Measurements from ENCODE around the gene CALML4.
"Not testable (repeated sequence)": the region's sequence is repeated elsewhere in the genome, so short reads cannot be mapped to it uniquely, and the experiment has no call there.

The CALML4 gene

DNA sequence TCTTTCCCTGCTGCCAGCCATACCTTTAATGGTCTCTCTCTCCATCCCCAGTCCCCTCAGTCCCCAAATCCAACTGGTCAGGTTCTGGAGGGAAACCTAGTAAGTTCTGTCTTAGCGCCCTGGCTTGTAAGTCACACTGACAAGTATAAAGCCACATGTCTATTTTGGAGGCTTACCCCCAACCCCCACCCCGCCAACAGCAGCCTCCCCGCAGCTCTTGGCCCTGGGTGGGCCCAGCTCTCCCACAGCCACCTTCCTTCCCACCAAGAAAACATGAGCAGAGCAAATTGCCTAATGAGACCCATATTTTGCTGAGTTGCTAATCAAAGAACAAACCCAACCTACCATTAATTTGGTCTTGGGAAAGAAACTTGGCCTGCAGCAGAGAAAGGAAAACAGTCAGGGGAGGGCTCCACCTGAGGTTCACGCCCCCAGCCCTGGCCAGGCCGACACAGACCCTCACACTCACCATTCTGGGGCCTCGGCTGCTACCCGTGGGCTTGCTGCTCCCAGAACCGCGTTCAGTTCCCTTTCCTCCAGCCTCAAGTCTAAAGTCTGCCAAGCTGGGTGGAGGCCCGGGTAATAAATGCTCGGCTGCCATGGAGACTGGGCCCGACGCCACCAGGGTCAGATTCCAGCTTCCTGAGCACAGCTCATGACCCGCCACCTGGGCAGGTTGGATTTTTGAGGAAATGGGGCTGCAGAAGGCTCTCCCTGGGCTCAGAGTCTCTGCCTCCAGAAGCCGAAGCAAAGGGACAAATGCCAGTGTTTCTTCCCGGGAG, at the start of gene CALML4:
Gene CALML4 (minus strand): TSS at position 557 of the 782 bp plus-strand sequence. CDS start 85 bp downstream, at position 472.
- no peak for DNase-seq

GRCh38 chr15:68252925-68253534, 47.9 kb upstream of the CALML4 start:
- DNase-seq, result peak; percentile 21

DNA sequence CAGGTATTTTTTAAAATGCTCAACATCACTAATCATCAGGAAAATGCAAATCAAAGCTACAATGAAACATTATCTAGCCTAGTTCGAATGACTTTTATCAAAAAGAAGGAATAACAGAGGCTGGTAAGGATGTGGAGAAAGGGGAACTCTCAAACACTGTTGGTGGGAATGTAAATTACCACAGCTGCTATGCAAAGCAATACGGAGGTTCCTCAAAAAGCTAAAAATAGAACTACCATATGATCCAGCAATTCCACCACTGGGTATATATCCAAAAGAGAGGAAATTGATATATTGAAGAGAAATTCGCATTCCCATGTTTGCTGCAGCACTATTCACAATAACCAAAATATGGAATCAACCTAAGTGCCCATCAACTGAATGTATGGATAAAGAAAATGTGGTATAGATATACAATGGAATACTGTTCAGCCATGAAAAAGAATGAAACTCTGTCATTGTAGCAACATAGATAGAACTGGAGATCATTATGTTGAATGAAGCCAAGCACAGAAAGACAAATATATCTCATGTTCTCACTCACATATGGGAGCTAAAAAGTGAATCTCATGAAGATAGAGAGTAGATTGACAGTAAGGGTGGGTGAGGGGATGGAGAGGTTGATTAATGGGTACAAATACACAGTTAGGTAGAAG, 44.1 kb upstream of the CALML4 start:
- no peak for DNase-seq

DNA sequence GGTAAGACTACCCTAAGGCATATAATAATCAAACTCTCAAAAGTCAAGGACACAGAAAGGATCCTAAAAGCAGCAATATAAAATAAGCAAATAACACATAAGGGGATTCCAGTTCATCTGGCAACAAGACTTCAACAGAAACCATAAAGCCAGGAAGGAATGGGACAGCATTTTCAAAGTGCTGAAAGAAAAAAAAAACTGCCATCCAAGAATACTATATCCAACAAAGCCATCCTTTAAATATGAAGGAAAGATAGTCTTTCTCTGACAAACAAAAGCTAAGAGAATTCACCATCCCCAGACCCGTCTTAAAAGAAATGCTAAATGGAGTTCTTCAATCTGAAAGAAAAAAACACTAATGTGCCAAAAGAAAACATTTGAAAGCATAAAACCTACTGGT, 39.1 kb upstream of the CALML4 start:
- DNase-seq, result no peak

- no peak for DNase-seq
These were observed 36.2 kb upstream of the CALML4 start for GRCh38 chr15:68241088-68241935.

- DNase-seq, result no peak
These were observed 33.9 kb upstream of the CALML4 start for GRCh38 chr15:68239025-68239424.

- no peak for DNase-seq
These were observed 29.9 kb upstream of the CALML4 start for GRCh38 chr15:68235022-68235421.

DNA sequence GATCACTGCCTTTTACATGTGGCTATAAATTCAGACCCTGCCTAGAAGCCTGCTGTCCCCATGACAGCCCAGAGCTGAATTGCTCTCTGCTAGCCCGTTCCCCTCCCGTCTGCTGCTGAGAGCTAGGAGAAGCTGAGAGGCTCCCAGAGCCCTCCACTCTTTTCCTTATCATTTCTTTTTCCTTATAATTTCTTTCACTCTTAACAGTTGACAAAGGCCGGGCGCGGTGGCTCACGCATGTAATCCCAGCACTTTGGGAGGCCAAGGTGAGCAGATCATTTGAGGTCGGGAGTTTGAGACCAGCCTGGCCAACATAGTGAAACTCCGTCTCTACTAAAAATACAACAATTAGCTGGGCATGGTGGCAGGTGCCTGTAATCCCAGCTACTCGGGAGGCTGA, 29.4 kb upstream of the CALML4 start:
- DNase-seq, result not testable (repeated sequence)

GRCh38 chr15:68234060-68234459, 28.9 kb upstream of the CALML4 start:
- no peak for DNase-seq

GRCh38 chr15:68232937-68233336, 27.8 kb upstream of the CALML4 start:
- no peak for DNase-seq

- no peak for DNase-seq
These were observed 27.3 kb upstream of the CALML4 start for GRCh38 chr15:68232449-68232848.

DNA sequence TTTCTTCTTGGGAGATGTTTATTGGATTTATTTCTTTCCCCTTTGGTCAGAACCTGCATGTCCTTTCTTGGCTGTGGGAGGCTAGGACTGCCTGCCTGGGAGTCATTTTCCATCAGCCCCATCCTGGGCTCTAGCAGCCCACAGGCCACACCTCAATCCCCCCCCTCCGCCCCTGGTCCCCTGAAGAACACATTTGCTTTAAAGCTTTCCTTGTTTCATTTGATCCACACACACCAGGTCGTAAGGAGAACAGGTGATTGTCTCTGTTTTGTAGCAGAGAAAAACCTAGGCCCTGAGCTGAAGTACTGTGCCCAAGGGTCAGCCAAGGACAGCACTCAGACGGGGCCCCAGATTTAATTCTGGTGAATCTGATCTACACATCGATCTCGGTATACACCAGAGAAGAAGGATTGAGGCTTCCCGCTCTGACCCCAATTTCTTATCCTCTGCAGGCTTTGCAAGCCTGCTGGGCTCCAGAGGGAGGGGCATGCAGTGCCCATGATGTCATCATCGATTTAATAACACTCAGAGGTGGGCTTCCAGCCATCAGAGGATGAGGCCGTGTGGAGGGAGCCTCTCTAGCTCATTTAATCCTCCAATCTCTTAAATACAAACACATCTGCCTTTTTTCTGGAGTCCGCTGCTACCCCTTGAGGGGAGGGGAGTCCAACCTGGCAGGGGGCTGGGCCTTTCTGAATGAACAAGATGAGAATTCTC, 26.1 kb upstream of the CALML4 start:
- no peak for DNase-seq

DNA sequence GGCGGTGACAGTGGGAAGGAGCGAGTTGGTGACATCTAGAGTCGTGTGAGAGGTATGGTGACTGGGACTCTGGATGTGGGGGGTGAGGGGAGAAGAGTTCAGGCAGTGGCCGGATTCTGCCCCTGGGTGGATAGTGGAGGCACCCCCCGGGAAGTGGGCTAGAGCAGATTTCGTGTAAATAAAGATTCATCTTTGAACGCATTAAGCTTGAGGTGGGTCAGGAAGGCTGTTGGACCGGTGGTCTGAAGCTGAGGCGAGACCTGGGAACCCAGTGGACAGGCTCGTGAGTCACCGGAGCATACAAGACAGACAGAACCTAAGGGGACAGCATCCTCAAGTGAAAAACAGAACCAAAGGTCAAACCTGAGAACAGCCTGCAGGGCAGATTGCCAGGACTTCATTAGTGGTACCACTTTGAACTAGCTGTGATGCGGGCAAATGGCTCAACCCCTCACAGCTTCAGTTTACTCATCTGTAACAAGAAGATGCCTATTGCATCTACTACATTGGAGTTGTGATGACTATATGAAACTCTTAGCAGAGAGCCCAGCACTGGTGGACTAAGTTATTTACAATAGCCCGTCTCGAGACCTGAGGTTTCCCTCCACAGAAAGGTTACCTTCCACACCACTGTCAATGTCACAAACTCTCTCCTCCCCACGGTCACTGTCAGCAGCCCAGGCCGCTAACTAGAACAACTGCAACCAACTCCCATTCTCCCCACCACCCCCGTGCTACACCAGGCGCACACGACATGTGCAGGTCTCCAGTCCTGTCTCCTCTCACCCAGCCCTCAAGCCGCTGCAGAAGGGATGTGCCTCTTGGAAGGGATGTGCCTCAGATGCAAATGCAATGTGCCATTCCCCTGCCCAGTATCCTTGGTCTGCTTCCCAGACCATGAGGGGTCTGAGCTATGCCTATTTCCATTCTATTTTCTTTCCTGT, 25.3 kb upstream of the CALML4 start:
- peak; percentile 20 for DNase-seq

- DNase-seq, result peak; percentile 79
These were observed 24.4 kb upstream of the CALML4 start, which contains the start of gene CLN6 for GRCh38 chr15:68229386-68230156. Gene CLN6 (minus strand): TSS chr15:68229728. CDS start chr15:68229584, 144 bp downstream.

- DNase-seq, result peak; percentile 19
These were observed 23.8 kb upstream of the CALML4 start for GRCh38 chr15:68228971-68229385.

- no peak for DNase-seq
These were observed 23.2 kb upstream of the CALML4 start for GRCh38 chr15:68228143-68228970.

DNA sequence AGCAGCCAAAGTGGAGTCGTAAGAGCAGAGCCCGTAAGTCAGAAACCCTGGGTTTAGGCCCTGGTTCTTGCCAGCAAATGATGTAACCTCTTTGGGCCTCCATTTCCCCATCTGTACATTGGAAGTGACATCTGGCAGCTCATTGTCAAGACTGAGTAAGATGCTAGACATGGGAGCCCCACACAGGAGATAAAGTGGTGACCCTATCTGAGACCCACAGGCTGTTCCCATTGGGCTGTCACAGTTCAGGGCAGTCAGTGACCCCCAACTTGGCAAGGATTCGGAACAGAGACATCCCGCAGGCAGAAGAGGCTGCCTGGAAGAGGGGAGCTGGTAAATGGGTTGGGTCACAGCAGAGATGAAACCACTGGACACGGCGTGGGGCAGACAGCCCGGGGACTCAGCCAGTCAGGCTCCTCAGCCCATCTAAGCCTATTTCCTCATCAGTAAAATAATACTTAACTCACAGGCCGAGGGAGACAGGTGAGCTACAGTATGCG, 22.6 kb upstream of the CALML4 start:
- DNase-seq, result no peak

DNA sequence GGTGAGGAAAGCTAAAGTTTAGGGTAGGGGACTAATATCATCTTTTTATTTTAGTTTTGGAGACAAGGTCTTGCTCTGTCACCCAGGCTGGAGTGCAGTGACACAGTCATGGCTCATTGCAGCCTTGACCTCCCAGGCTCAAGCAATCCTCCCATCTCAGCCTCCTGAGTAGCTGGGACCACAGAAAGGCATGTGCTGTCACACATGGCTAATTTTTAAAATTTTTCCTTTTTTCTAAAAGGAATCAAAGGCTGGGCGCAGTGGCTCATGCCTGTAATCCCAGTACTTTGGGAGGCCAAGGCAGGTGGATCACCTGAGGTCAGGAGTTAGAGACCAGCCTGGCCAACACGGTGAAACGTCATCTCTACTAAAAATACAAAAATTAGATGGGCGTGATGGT, 20.3 kb upstream of the CALML4 start:
- DNase-seq, result not testable (repeated sequence)
